Measurements from ENCODE around the gene PDE7B. TPM values are rescaled to one million over a fixed set of nuclear protein-coding genes. Genes with fewer than 3 reads are reported as not detected.

The PDE7B gene
- total RNA-seq, 3 donors from 2014 or later (not counting 1 experiment from before 2014, with no cell fraction given), result 0.14 to 0.18 TPM; not detected in 1

- Mint-ChIP-seq H3K27ac (no peak overlapping the region), H3K4me3 (no peak overlapping the region), H3K4me1 (no peaks in the 10 kb centered on the region), H3K36me3 (no peaks in the 10 kb centered on the region), H3K9me3 (no peaks in the 10 kb centered on the region), H3K27me3 (ENCODE audit: low read depth in 2 of 2) (peaks cover 7 to 32% of the 10 kb centered on the region in 2 donors)
- ATAC-seq (no peak), DNase-seq (no peak)
- WGBS (ENCODE audit: insufficient coverage), result 97% methylated on average over 4 of the region's 5 CpGs
- no peak overlapping the region for H3K4me3 ChIP-seq (ENCODE audit: low read length)
- no peaks in the 10 kb centered on the region for H3K27me3 ChIP-seq (ENCODE audit: control insufficient read depth, insufficient read depth, low read length)
- TF ChIP-seq CTCF (IDR thresholded peaks at IDR 0.05), result no peak
- no peaks in the 10 kb centered on the region for H3K36me3 ChIP-seq (ENCODE audit: control insufficient read depth, insufficient read depth, low read length)
- intact Hi-C loops (cut with micrococcal nuclease), result no loop called here
- H3K4me1 ChIP-seq (ENCODE audit: control insufficient read depth, insufficient read depth, low read length), result no peaks in the 10 kb centered on the region
- H3K27ac ChIP-seq (ENCODE audit: low read length), result no peak overlapping the region
- no peaks in the 10 kb centered on the region for H3K9me3 ChIP-seq (ENCODE audit: control insufficient read depth, insufficient read depth, low read length)
Observed at GRCh38 chr6:135830452-135830881, 21.0 kb upstream of the PDE7B start.

- no peaks in the 10 kb centered on the region for H3K27me3 ChIP-seq (ENCODE audit: control insufficient read depth, insufficient read depth, low read length)
- intact Hi-C loops (cut with micrococcal nuclease), result no loop called here
- H3K36me3 Mint-ChIP-seq, result no peaks in the 10 kb centered on the region
- no peaks in the 10 kb centered on the region for H3K9me3 Mint-ChIP-seq
- DNase-seq (no peak), ATAC-seq (no peak)
- H3K27ac ChIP-seq (ENCODE audit: low read length), result no peak overlapping the region
- H3K27me3 Mint-ChIP-seq (ENCODE audit: low read depth in 2 of 2), result peaks cover 7 to 32% of the 10 kb centered on the region in 2 donors
- H3K4me1 ChIP-seq (ENCODE audit: control insufficient read depth, insufficient read depth, low read length), result no peaks in the 10 kb centered on the region
- no peak overlapping the region for H3K27ac Mint-ChIP-seq
- no peak for TF ChIP-seq CTCF (IDR thresholded peaks at IDR 0.05)
- H3K4me1 Mint-ChIP-seq, result no peaks in the 10 kb centered on the region
- no peak overlapping the region for H3K4me3 Mint-ChIP-seq
- 95% methylated on average over 3 of the region's 3 CpGs for WGBS (ENCODE audit: insufficient coverage)
- no peaks in the 10 kb centered on the region for H3K9me3 ChIP-seq (ENCODE audit: control insufficient read depth, insufficient read depth, low read length)
- no peaks in the 10 kb centered on the region for H3K36me3 ChIP-seq (ENCODE audit: control insufficient read depth, insufficient read depth, low read length)
- no peak overlapping the region for H3K4me3 ChIP-seq (ENCODE audit: low read length)
Observed at GRCh38 chr6:135831016-135831415, 20.5 kb upstream of the PDE7B start.

GRCh38 chr6:135832166-135832565 is 19.3 kb upstream of the PDE7B start:
- no peak overlapping the region for H3K27ac Mint-ChIP-seq
- Histone ChIP-seq H3K27me3 (ENCODE audit: control insufficient read depth, insufficient read depth, low read length) (no peaks in the 10 kb centered on the region), H3K4me1 (ENCODE audit: control insufficient read depth, insufficient read depth, low read length) (no peaks in the 10 kb centered on the region), H3K27ac (ENCODE audit: low read length) (no peak overlapping the region), H3K36me3 (ENCODE audit: control insufficient read depth, insufficient read depth, low read length) (no peaks in the 10 kb centered on the region), H3K9me3 (ENCODE audit: control insufficient read depth, insufficient read depth, low read length) (no peaks in the 10 kb centered on the region), H3K4me3 (ENCODE audit: low read length) (no peak overlapping the region)
- H3K4me3 Mint-ChIP-seq, result no peak overlapping the region
- no peaks in the 10 kb centered on the region for H3K36me3 Mint-ChIP-seq
- 88% methylated on average over 3 of the region's 3 CpGs for WGBS (ENCODE audit: insufficient coverage)
- DNase-seq, result no peak
- no peak for ATAC-seq
- H3K9me3 Mint-ChIP-seq, result no peaks in the 10 kb centered on the region
- intact Hi-C loops (cut with micrococcal nuclease), result no loop called here
- H3K4me1 Mint-ChIP-seq, result peaks cover 0 to under 1% of the 10 kb centered on the region in 2 donors
- no peak for TF ChIP-seq CTCF (IDR thresholded peaks at IDR 0.05)
- peaks cover 7 to 32% of the 10 kb centered on the region in 2 donors for H3K27me3 Mint-ChIP-seq (ENCODE audit: low read depth in 2 of 2)

- Mint-ChIP-seq H3K4me1 (peaks cover 0 to 7% of the 10 kb centered on the region in 2 donors), H3K27me3 (ENCODE audit: low read depth in 2 of 2) (peaks cover 9 to 32% of the 10 kb centered on the region in 2 donors), H3K36me3 (no peaks in the 10 kb centered on the region), H3K9me3 (no peaks in the 10 kb centered on the region), H3K4me3 (no peak overlapping the region), H3K27ac (no peak overlapping the region)
- Histone ChIP-seq H3K27me3 (ENCODE audit: control insufficient read depth, insufficient read depth, low read length) (no peaks in the 10 kb centered on the region), H3K4me1 (ENCODE audit: control insufficient read depth, insufficient read depth, low read length) (no peaks in the 10 kb centered on the region), H3K27ac (ENCODE audit: low read length) (no peak overlapping the region), H3K36me3 (ENCODE audit: control insufficient read depth, insufficient read depth, low read length) (no peaks in the 10 kb centered on the region), H3K9me3 (ENCODE audit: control insufficient read depth, insufficient read depth, low read length) (no peaks in the 10 kb centered on the region), H3K4me3 (ENCODE audit: low read length) (no peak overlapping the region)
- no peak for ATAC-seq
- intact Hi-C loops (cut with micrococcal nuclease), result no loop called here
- no CpG with 5 or more reads among the region's 1 CpG for WGBS (ENCODE audit: insufficient coverage)
- TF ChIP-seq CTCF (IDR thresholded peaks at IDR 0.05), result no peak
- DNase-seq, result no peak
Observed at GRCh38 chr6:135833771-135834170, 17.7 kb upstream of the PDE7B start.

All from natural killer cell (primary cell).